Gastroesophageal sphincter (tissue), 3 donors: ENCODE results near the gene POP4.

ENCODE experiments used
- CTCF ChIP-seq, 4 experiments: fragments of 200-600 bp in 2 of 4; fragments of 450-650 bp in 2 of 4; sonication (generic) in 1 of 4; IDR thresholded peaks; one replicate each; pipeline ENCODE4 v1.5.1; 2017 to 2019; ENCODE audit warnings: antibody characterized with exemption in 4 of 4, mild to moderate bottlenecking in 2 of 4, moderate library complexity in 2 of 4
- POLR2A ChIP-seq, 2 donors: fragments of 450-650 bp; IDR thresholded peaks; one replicate each; pipeline ENCODE4 v1.6.1; 2017; ENCODE audit warnings: antibody characterized with exemption in 2 of 2, mild to moderate bottlenecking in 2 of 2, moderate library complexity in 1 of 2
- POLR2AphosphoS5 ChIP-seq: sonication (generic); formaldehyde crosslinking; IDR thresholded peaks from one replicate; pipeline ENCODE4 v1.6.1; 2017; ENCODE audit warnings: antibody characterized with exemption

- TF ChIP-seq POLR2A (IDR thresholded peaks at IDR 0.05): no peak
- TF ChIP-seq CTCF (IDR thresholded peaks at IDR 0.05): no peak
- TF ChIP-seq POLR2AphosphoS5: no peak
These were observed 58.0 kb downstream of the POP4 start for GRCh38 chr19:29663861-29664752.
